ENCODE results near the gene RBM20.

DNA sequence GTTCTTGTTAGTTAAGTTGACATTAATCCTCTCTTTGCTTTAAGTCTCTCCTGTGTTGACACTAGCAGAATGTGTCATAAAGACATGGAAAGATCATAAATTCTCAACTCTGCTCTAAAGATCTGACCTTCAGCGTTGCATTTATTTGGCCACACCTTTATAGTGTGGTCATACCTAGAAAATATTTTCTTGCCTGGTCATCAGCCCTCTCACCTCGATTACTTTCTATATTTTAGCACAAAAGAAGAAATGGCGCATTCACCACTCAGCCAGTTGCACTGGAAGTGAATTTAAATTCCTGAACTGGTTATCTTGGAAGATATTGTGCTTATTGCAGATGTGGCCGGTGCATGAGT is 130.9 kb downstream of the RBM20 start:
- no peak for TF ChIP-seq EZH2 (IDR thresholded peaks at IDR 0.05; ENCODE audit: insufficient read depth, poor library complexity, severe bottlenecking)
- TF ChIP-seq EZH2phosphoT487 (IDR thresholded peaks at IDR 0.05; ENCODE audit: insufficient read depth, low read depth), result no peak
